ENCODE results near the gene SLC16A9. TPM values are rescaled to one million over a fixed set of nuclear protein-coding genes. Genes with fewer than 3 reads are reported as not detected.
"Not testable (repeated sequence)": the region's sequence is repeated elsewhere in the genome, so short reads cannot be mapped to it uniquely, and the experiment has no call there.

Gene SLC16A9
- 1.3 and 1.5 TPM in 2 replicates for total RNA-seq (2014; rRNA removed; shearing (Covaris generic))

DNA sequence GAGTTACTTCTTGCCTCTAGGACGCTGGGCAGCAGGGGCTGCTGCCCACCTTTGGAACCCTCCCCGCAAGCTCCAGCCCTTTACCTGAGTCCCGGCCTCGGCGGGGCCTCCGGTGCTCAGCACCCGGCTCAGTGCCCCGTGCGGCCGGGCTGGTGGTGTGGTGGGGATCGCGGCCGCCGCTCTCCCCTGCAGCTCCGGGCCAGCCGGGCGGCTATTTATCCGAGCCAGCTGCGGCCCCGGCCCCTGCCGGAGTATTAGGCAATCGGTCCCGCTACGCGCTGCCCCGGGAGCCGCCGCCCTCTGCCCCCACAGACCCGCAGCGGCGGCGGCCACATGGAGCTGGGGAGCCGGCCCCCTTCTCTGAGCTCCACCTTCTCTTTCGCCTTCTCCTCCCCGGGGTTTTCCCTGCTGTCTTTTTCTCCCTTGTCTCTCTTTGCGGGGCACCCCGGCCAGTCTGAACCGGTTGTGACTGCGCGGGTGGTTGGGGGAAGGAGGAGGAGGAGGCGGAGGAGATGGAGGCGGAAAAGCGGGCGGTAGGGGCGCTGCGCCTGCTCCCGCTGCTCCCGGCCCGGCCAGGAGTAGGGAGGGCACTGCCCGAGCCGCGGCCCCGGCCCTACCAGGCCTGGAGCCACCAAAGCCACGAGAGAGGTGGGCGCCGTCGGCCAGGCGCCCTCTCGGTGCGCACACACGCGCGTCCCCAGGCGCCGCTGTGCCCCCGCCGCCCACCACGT lies at the start of gene SLC16A9:
TSS of gene SLC16A9 (minus strand) at position 456 of the 731 bp plus-strand sequence. CDS start 25,559 bp downstream, outside the sequence.
- peak; percentile 52 to 55 for DNase-seq
- peak within 1 kb of the TSS; percentile 49 for H3K27ac ChIP-seq
- no peaks in the 10 kb centered on the region for H3K9me3 ChIP-seq (replicated peaks)
- no peaks in the 10 kb centered on the region for H3K4me1 ChIP-seq
- H3K36me3 ChIP-seq = no peaks in the 10 kb centered on the region
- H3K27me3 ChIP-seq = no peaks in the 10 kb centered on the region
- peak within 1 kb of the TSS; percentile 72 for H3K4me3 ChIP-seq

GRCh38 chr10:59757966-59758365 lies 48.3 kb upstream of the SLC16A9 start:
- Histone ChIP-seq H3K36me3 (no peaks in the 10 kb centered on the region), H3K27ac (no peak overlapping the region), H3K9me3 (replicated peaks) (no peaks in the 10 kb centered on the region), H3K27me3 (no peaks in the 10 kb centered on the region), H3K4me1 (peaks cover 15% of the 10 kb centered on the region), H3K4me3 (no peak overlapping the region)
- DNase-seq = no peak

DNA sequence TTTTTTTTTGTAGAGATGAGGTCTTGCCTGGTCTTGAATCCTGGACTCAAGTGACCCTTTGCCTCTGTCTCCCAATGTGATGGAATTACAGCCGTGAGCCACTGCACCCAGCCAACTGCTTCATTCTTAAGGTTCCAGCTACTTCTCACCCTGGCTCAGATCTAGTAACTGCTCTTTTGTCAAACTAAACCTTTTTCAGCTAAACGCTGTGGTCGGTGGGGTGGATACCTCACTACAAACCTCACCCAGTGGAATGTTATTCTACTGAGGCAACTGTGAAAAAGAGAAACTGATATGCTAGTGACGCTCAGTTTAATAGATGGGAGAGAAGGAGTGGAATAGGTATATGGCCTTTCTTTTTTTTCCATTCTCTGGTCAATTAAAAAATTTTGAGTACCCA lies 45.3 kb upstream of the SLC16A9 start:
- peak; percentile 22 to 44 for DNase-seq
- H3K27ac ChIP-seq = no peak overlapping the region
- H3K36me3 ChIP-seq = no peaks in the 10 kb centered on the region
- peaks cover 23% of the 10 kb centered on the region for H3K4me1 ChIP-seq
- no peak overlapping the region for H3K4me3 ChIP-seq
- no peaks in the 10 kb centered on the region for H3K9me3 ChIP-seq (replicated peaks)
- no peaks in the 10 kb centered on the region for H3K27me3 ChIP-seq

- Histone ChIP-seq H3K36me3 (no peaks in the 10 kb centered on the region), H3K4me1 (peaks cover 23% of the 10 kb centered on the region), H3K4me3 (peak within 1 kb of the TSS; percentile 39), H3K27ac (peak within 1 kb of the TSS; percentile 67), H3K27me3 (no peaks in the 10 kb centered on the region), H3K9me3 (replicated peaks) (no peaks in the 10 kb centered on the region)
- peak; percentile 57 to 95 for DNase-seq
These were observed 43.6 kb upstream of the SLC16A9 start, which contains the start of gene MRLN for GRCh38 chr10:59753267-59753666. Gene MRLN, minus strand, starts transcription at chr10:59753455.

GRCh38 chr10:59752278-59752940 lies 42.8 kb upstream of the SLC16A9 start:
- H3K27me3 ChIP-seq = no peaks in the 10 kb centered on the region
- H3K36me3 ChIP-seq = no peaks in the 10 kb centered on the region
- peak overlapping the region; percentile 39 for H3K4me3 ChIP-seq
- H3K4me1 ChIP-seq = peaks cover 23% of the 10 kb centered on the region
- H3K27ac ChIP-seq = peak overlapping the region; percentile 67; the same call in 1 of the 2 replicates
- no peaks in the 10 kb centered on the region for H3K9me3 ChIP-seq (replicated peaks)
- peak in 1 of 2 experiments; percentile 26 for DNase-seq

DNA sequence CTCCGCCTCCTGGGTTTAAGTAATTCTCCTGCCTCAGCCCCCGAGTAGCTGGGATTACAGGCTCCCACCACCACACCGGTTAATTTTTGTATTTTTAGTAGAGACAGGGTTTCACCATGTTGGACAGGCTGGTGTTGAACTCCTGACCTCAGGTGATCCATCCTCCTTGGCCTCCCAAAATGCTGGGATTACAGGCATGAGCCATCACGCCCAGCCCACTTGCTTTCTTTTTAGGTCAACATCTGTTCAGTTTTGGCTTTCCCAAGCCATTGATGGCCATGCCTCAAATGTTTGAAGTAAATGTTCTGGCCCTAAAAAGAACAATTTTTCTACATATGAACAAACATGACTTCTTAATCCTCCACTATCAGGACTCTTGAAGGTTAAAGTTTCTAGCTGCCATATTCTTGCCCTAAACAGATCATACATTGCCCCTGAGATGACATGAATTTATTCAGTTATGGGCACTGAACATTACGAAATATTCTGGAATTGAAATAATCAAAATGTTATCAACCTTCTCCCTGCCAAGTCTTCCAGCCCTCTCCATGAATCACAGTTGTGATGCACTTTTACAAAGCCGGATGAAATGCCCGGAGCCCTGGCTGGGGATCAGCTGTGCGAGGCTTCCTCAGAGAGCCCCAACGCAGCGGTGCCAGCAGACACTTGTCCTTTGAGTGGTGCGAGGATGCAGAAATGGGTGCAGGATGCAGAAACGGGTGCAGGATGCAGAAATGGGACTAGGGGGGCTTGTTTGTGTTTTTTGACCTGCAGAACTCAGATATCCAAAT lies 40.7 kb upstream of the SLC16A9 start:
- Histone ChIP-seq H3K36me3 (no peaks in the 10 kb centered on the region), H3K4me3 (no peak overlapping the region), H3K4me1 (peaks cover 23% of the 10 kb centered on the region), H3K27me3 (no peaks in the 10 kb centered on the region), H3K27ac (no peak overlapping the region), H3K9me3 (replicated peaks) (no peaks in the 10 kb centered on the region)
- DNase-seq = no peak

- Histone ChIP-seq H3K27me3 (no peaks in the 10 kb centered on the region), H3K36me3 (no peaks in the 10 kb centered on the region), H3K4me1 (peaks cover 12% of the 10 kb centered on the region), H3K9me3 (replicated peaks) (no peaks in the 10 kb centered on the region), H3K4me3 (no peak overlapping the region), H3K27ac (no peak overlapping the region)
- no peak for DNase-seq
These were observed 39.2 kb upstream of the SLC16A9 start for GRCh38 chr10:59748834-59749233.

DNA sequence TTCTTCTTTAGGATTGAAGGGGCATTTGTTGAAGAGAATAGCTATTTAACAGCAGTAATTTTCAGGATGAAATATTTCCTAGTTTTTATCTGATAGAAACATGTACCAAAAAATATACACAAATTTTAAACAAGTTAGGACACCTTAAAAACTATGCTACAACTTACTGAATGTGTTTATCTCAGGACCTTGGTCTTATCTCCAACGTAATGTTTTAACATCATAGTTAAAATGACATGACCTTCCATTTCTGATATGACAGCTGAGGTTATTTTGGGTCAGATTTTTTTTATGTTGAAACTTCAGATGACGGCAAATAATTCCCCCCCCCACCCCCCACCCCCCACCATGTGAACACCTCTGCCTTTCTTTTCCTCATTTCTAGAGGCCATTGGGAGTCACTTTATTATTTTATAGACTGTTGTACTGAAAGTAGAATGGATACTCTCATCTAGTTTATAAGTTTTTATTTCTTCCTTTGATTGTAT lies 35.6 kb upstream of the SLC16A9 start:
- Histone ChIP-seq H3K36me3 (no peaks in the 10 kb centered on the region), H3K4me1 (no peaks in the 10 kb centered on the region), H3K27ac (no peak overlapping the region), H3K4me3 (no peak overlapping the region), H3K9me3 (replicated peaks) (no peaks in the 10 kb centered on the region), H3K27me3 (no peaks in the 10 kb centered on the region)
- no peak for DNase-seq

DNA sequence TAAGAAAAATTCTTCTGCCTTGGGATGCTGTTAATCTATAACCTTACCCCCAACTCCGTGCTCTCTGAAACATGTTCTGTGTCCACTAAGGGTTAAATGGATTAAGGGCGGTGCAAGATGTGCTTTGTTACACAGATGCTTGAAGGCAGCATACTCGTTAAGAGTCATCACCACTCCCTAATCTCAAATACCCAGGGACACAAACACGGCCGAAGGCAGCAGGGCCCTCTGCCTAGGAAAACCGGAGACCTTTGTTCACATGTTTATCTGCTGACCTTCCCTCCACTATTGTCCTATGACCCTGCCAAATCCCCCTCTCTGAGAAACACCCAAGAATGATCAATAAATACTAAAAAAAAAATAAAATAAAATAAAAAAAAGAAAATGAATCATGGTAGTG lies 35.1 kb upstream of the SLC16A9 start:
- H3K4me1 ChIP-seq; H3K27me3 ChIP-seq; H3K4me3 ChIP-seq; H3K36me3 ChIP-seq; H3K27ac ChIP-seq; DNase-seq; H3K9me3 ChIP-seq (replicated peaks): not testable (repeated sequence)

DNA sequence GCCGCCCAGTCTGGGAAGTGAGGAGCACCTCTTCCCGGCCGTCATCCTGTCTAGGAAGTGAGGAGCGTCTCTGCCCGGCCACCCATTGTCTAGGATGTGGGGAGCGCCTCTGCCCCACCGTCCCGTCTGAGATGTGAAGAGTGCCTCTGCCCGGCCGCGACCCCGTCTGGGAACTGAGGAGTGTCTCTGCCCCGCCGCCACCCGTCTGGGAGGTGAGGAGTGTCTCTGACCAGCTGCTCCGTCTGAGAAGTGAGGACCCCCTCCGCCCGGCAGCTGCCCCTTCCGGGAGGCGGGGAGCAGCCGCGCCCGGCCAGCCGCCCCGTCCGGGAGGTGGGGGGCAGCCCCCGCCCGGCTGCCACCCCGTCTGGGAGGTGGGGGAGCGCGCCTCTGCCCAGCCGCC lies 34.5 kb upstream of the SLC16A9 start:
- H3K27ac ChIP-seq; H3K4me3 ChIP-seq; DNase-seq; H3K4me1 ChIP-seq; H3K9me3 ChIP-seq (replicated peaks); H3K27me3 ChIP-seq; H3K36me3 ChIP-seq: not testable (repeated sequence)

GRCh38 chr10:59741583-59741982 lies 31.9 kb upstream of the SLC16A9 start:
- Histone ChIP-seq H3K9me3 (replicated peaks) (no peaks in the 10 kb centered on the region), H3K4me3 (no peak overlapping the region), H3K27me3 (no peaks in the 10 kb centered on the region), H3K36me3 (no peaks in the 10 kb centered on the region), H3K4me1 (no peaks in the 10 kb centered on the region), H3K27ac (no peak overlapping the region)
- DNase-seq = no peak

DNA sequence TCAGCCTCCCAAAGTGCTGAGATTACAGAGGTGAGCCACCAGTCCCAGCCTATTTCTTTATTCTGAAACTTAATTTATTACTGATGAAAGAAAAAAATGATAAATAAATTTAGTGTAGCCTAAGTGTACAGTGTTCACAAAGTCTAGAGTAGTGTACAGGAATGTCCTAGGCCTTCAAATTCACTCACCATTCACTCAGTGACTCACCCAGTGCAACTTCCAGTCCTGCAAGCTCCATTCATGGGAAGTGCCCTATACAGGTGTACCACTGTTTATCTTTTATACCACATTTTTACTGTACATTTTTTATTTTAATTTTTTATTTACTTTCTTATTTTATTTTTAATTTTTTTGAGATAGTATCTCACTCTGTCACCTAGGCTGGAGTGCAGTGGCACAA lies 31.4 kb upstream of the SLC16A9 start:
- no peak for DNase-seq
- no peaks in the 10 kb centered on the region for H3K27me3 ChIP-seq
- H3K9me3 ChIP-seq (replicated peaks) = no peaks in the 10 kb centered on the region
- no peak overlapping the region for H3K4me3 ChIP-seq
- no peaks in the 10 kb centered on the region for H3K4me1 ChIP-seq
- H3K27ac ChIP-seq = no peak overlapping the region
- H3K36me3 ChIP-seq = no peaks in the 10 kb centered on the region

DNA sequence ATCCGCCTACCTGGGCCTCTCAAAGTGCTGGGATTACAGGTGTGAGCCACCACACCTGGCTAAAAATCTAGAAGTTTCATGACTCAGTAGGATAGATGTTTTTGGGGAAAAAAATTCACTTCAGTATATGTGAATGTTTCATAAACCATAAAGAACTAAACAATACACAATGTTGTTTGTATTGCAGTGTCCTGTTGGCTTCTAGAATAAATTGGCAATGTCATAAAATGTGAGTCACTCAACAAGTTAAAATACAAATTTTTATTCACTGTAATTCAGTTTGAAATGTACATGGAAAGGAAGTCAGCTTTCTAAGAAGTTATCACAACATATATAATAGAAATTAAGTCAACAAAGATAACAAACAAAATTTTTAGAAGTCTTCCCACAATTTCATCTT lies 27.1 kb upstream of the SLC16A9 start:
- Histone ChIP-seq H3K4me3 (no peak overlapping the region), H3K9me3 (replicated peaks) (no peaks in the 10 kb centered on the region), H3K36me3 (no peaks in the 10 kb centered on the region), H3K4me1 (no peaks in the 10 kb centered on the region), H3K27ac (no peak overlapping the region), H3K27me3 (no peaks in the 10 kb centered on the region)
- no peak for DNase-seq

DNA sequence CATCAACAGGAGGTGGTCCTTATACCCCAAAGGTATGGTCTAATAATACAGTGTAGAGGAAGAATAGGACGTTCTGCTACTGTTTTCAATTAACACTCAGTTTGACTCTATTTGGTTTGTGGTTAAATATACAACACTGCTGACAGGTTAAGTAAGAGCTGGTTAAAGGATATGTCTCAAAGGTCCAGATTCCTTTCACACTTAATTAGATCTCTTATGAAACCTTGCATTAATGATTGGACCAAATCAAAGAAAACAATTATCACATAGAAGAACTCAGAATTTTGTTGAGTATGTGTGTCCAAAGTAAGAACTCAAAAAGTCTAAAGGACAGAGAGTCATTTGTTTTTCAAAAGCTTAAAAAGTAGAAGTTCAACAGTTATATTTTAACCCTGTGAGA lies 25.6 kb upstream of the SLC16A9 start:
- Histone ChIP-seq H3K4me3 (no peak overlapping the region), H3K36me3 (no peaks in the 10 kb centered on the region), H3K9me3 (replicated peaks) (no peaks in the 10 kb centered on the region), H3K4me1 (no peaks in the 10 kb centered on the region), H3K27me3 (no peaks in the 10 kb centered on the region), H3K27ac (no peak overlapping the region)
- no peak for DNase-seq

- Histone ChIP-seq H3K9me3 (replicated peaks) (no peaks in the 10 kb centered on the region), H3K27ac (no peak overlapping the region), H3K36me3 (no peaks in the 10 kb centered on the region), H3K4me3 (no peak overlapping the region), H3K4me1 (no peaks in the 10 kb centered on the region), H3K27me3 (no peaks in the 10 kb centered on the region)
- DNase-seq = no peak
These were observed 24.4 kb upstream of the SLC16A9 start for GRCh38 chr10:59734014-59734462.

All from SJCRH30 (cell line).